Keratinocyte (primary cell): Measurements from ENCODE around the gene PARD3B. TPM values are rescaled to one million over a fixed set of nuclear protein-coding genes. Genes with fewer than 3 reads are reported as not detected.

ENCODE experiments used
- DNase-seq: peaks from one replicate; pipeline ENCODE4 v3.0.0-alpha.2; 2011; ENCODE audit warnings: low read depth, missing footprints, low spot score
- FAIRE-seq: peaks from 2 replicates; lab custom pipeline; 2011; peaks lifted over from hg19 to GRCh38; lab: Jason Lieb, UNC
- H2AFZ ChIP-seq: 2 replicates; pipeline ENCODE4 v1.6.0; 2012; ENCODE audit warnings: low read length, control low read depth, inconsistent platforms; ENCODE audit not compliant: control insufficient read depth
- H3K27ac ChIP-seq: 2 replicates; pipeline ENCODE4 v1.5.1; 2011; ENCODE audit warnings: low read length; ENCODE audit not compliant: control insufficient read depth, insufficient read depth
- H3K27me3 ChIP-seq: 3 replicates; pipeline ENCODE4 v1.6.0; 2011; ENCODE audit warnings: low read length; ENCODE audit not compliant: control insufficient read depth, insufficient read depth; ENCODE audit errors: extremely low read depth
- H3K36me3 ChIP-seq, 2 experiments: 2 replicates in 1 of 2; 3 replicates in 1 of 2; pipeline ENCODE4 v1.5.1; 2011; ENCODE audit warnings: low read length in 2 of 2, mild to moderate bottlenecking in 1 of 2; ENCODE audit not compliant: control insufficient read depth in 2 of 2, insufficient read depth in 2 of 2; ENCODE audit errors: extremely low read depth in 1 of 2
- H3K4me1 ChIP-seq: 3 replicates; pipeline ENCODE4 v1.5.1; 2011; ENCODE audit warnings: low read length; ENCODE audit not compliant: control insufficient read depth, insufficient read depth; ENCODE audit errors: extremely low read depth
- H3K4me2 ChIP-seq: 3 replicates; pipeline ENCODE4 v1.6.0; 2011; ENCODE audit warnings: low read depth, low read length; ENCODE audit not compliant: control insufficient read depth, insufficient read depth; ENCODE audit errors: extremely low read depth
- H3K4me3 ChIP-seq, 3 experiments: fragments of 200-600 bp in 1 of 3; sonication (generic) in 1 of 3; 2 replicates in 2 of 3; 3 replicates in 1 of 3; pipeline ENCODE4 v1.5.1; 2011 to 2016; ENCODE audit warnings: low read length in 3 of 3, mild to moderate bottlenecking in 3 of 3, control low read depth in 2 of 3, inconsistent platforms in 1 of 3, low read depth in 1 of 3, mixed read lengths in 1 of 3, mixed run types in 1 of 3, moderate library complexity in 1 of 3; ENCODE audit not compliant: control insufficient read depth in 2 of 3, insufficient read depth in 2 of 3; ENCODE audit errors: extremely low read depth in 1 of 3
- H3K79me2 ChIP-seq: 2 replicates; pipeline ENCODE4 v1.6.0; 2012; ENCODE audit warnings: low read length; ENCODE audit not compliant: control insufficient read depth, insufficient read depth
- H3K9ac ChIP-seq: 3 replicates; pipeline ENCODE4 v1.6.0; 2011; ENCODE audit warnings: low read length; ENCODE audit not compliant: control insufficient read depth, insufficient read depth; ENCODE audit errors: extremely low read depth
- H3K9me1 ChIP-seq: 3 replicates; pipeline ENCODE4 v1.6.0; 2011; ENCODE audit warnings: low read length; ENCODE audit not compliant: control insufficient read depth, insufficient read depth; ENCODE audit errors: extremely low read depth
- H3K9me3 ChIP-seq: 2 replicates; pipeline ENCODE4 v1.5.1; 2012; ENCODE audit warnings: low read depth, low read length; ENCODE audit not compliant: control insufficient read depth
- H4K20me1 ChIP-seq: 3 replicates; pipeline ENCODE4 v1.6.0; 2011; ENCODE audit warnings: low read length; ENCODE audit not compliant: control insufficient read depth, insufficient read depth; ENCODE audit errors: extremely low read depth
- CTCF ChIP-seq, 3 experiments: IDR thresholded peaks in 1 of 3; conservative IDR thresholded peaks in 1 of 3; optimal IDR thresholded peaks in 1 of 3; 2 replicates in 2 of 3; 3 replicates in 1 of 3; pipeline versions ENCODE3 to v1.5.1; 2011; ENCODE audit warnings: low read length in 3 of 3, mild to moderate bottlenecking in 3 of 3, moderate library complexity in 2 of 3, control low read depth in 1 of 3, inconsistent platforms in 1 of 3; ENCODE audit not compliant: insufficient read depth in 2 of 3; ENCODE audit errors: extremely low read depth in 1 of 3
- EZH2 ChIP-seq: IDR thresholded peaks from one replicate; pipeline ENCODE4 v1.6.1; 2012; ENCODE audit warnings: inconsistent platforms, mild to moderate bottlenecking, low read length, moderate library complexity
- dilution Hi-C: fragments of 300-500 bp; cut with MboI; formaldehyde crosslinking; loops from one replicate; pipeline ENCODE4 v1.7.0; 2020; ENCODE audit warnings: low sequenced_read_pairs; ENCODE audit not compliant: extremely low pct_ligation_motif_present
- polyA plus RNA-seq, 5 experiments: library from polyadenylated mRNA; depleted of rRNA in 3 of 5; stranded (reverse) in 3 of 5; stranded (forward) in 1 of 5; unstranded in 1 of 5; fragments of >200 nt; gene quantifications; 1 replicate in 1 of 5; 2 replicates in 3 of 5; 3 replicates in 1 of 5; pipeline versions ENCODE4 v1.2.1 to v1.2.3, GENCODE V29; 2011 to 2012; ENCODE audit warnings: missing spikeins in 2 of 5, low read depth in 1 of 5, low replicate concordance in 1 of 5

The PARD3B gene
- polyA plus RNA-seq, 1 donor (not counting 4 experiments of a cell fraction or from before 2014, with no cell fraction given): 1.2 TPM

DNA sequence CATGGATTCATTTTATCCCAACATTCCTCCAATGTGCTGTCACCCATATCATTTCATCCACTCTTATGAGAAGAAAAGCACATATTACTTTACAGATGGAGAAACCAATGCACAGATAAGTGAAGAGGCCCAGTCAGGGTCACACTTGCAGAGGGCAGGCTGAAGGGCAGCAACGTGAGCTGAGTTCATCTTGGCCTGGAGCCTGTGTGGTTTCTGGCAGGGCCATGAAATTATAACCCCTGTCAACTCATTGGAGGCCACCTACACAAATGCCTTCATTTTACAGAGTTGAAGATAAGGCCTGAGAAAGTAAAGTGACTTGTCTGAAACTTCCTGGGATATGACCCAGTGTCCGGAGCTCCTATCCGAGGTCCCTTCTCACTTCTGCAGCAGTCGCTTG, 1048.6 kb downstream of the PARD3B start:
- Histone ChIP-seq H3K4me3 (no peak overlapping the region), H3K9me1 (no peaks in the 10 kb centered on the region), H3K4me2 (no peak overlapping the region), H3K9ac (no peak overlapping the region), H3K27ac (no peak overlapping the region), H3K79me2 (no peaks in the 10 kb centered on the region), H4K20me1 (no peaks in the 10 kb centered on the region), H3K9me3 (no peaks in the 10 kb centered on the region), H3K36me3 (no peaks in the 10 kb centered on the region), H2AFZ (no peak overlapping the region), H3K27me3 (no peaks in the 10 kb centered on the region), H3K4me1 (no peaks in the 10 kb centered on the region)
- FAIRE-seq (no peak), DNase-seq (no peak)
- no peak for TF ChIP-seq CTCF (optimal IDR thresholded peaks at IDR 0.05 in 1 of 3, IDR thresholded peaks at IDR 0.05 in 1 of 3, conservative IDR thresholded peaks at IDR 0.05 in 1 of 3; ENCODE audit: extremely low read depth in 1 of 3, insufficient read depth in 2 of 3, low read length in 3 of 3)
- TF ChIP-seq EZH2: no peak
- dilution Hi-C loops: no loop called here

- Histone ChIP-seq H3K27me3 (no peaks in the 10 kb centered on the region), H3K27ac (no peak overlapping the region), H3K9ac (no peak overlapping the region), H3K79me2 (no peaks in the 10 kb centered on the region), H3K4me2 (no peak overlapping the region), H4K20me1 (no peaks in the 10 kb centered on the region), H3K4me1 (no peaks in the 10 kb centered on the region), H3K36me3 (no peaks in the 10 kb centered on the region), H3K9me1 (no peaks in the 10 kb centered on the region), H3K9me3 (no peaks in the 10 kb centered on the region), H2AFZ (no peak overlapping the region), H3K4me3 (no peak overlapping the region)
- DNase-seq: no peak
- dilution Hi-C loops: no loop called here
- FAIRE-seq: no peak
- TF ChIP-seq CTCF (optimal IDR thresholded peaks at IDR 0.05 in 1 of 3, IDR thresholded peaks at IDR 0.05 in 1 of 3, conservative IDR thresholded peaks at IDR 0.05 in 1 of 3; ENCODE audit: extremely low read depth in 1 of 3, insufficient read depth in 2 of 3, low read length in 3 of 3) (peak in 1 of 3 experiments; percentile 38), EZH2 (no peak)
Measured at GRCh38 chr2:205596581-205596980, 1051.3 kb downstream of the PARD3B start.
